ENCODE results near the gene TH.
"Not testable (repeated sequence)": the region's sequence is repeated elsewhere in the genome, so short reads cannot be mapped to it uniquely, and the experiment has no call there.

Gene TH

DNA sequence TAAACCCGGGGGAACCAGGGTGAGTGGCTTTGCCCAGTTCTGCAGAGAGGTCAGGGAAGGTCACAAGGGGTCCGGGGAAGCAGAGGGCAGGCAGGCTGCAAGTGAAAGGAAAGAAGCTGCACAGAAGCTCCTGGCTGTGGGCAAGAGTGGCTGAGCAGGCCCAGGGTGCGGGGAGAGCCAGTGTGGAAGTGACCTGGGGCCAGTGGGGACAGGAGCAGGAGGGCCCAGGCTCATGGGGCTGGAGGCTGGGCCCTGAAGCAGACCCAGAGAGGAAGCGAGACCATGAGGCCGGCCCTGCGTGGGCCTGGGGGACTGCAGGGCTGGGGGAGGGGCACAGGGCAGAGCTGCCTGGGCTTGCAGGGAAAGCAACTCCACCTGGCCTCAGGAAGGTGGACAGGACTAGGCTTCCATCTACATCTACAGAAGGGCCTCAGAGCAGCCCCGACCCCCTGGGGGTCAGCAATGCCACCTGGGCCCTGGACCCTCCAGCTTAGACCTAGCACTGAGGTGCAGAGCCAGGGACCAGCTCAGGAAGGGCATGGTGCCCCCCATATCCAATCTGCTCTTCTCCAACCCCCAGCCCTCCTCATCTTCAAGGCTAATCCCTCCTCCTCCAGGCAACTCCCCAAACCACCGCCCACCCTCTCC, 44.0 kb downstream of the TH start:
- no peaks in the 10 kb centered on the region for H3K9me3 ChIP-seq
- TF ChIP-seq, protein P1, sequence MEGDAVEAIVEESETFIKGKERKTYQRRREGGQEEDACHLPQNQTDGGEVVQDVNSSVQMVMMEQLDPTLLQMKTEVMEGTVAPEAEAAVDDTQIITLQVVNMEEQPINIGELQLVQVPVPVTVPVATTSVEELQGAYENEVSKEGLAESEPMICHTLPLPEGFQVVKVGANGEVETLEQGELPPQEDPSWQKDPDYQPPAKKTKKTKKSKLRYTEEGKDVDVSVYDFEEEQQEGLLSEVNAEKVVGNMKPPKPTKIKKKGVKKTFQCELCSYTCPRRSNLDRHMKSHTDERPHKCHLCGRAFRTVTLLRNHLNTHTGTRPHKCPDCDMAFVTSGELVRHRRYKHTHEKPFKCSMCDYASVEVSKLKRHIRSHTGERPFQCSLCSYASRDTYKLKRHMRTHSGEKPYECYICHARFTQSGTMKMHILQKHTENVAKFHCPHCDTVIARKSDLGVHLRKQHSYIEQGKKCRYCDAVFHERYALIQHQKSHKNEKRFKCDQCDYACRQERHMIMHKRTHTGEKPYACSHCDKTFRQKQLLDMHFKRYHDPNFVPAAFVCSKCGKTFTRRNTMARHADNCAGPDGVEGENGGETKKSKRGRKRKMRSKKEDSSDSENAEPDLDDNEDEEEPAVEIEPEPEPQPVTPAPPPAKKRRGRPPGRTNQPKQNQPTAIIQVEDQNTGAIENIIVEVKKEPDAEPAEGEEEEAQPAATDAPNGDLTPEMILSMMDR (IDR thresholded peaks at IDR 0.05; ENCODE audit: low read depth, low read length): no peak
- no peaks in the 10 kb centered on the region for H3K27me3 ChIP-seq
- H3K36me3 ChIP-seq: peaks cover 27% of the 10 kb centered on the region
- DNase-seq: no peak
- H3K4me1 ChIP-seq: peaks cover 22% of the 10 kb centered on the region
- H3K4me3 ChIP-seq (ENCODE audit: low read depth, low read length): no peak overlapping the region

DNA sequence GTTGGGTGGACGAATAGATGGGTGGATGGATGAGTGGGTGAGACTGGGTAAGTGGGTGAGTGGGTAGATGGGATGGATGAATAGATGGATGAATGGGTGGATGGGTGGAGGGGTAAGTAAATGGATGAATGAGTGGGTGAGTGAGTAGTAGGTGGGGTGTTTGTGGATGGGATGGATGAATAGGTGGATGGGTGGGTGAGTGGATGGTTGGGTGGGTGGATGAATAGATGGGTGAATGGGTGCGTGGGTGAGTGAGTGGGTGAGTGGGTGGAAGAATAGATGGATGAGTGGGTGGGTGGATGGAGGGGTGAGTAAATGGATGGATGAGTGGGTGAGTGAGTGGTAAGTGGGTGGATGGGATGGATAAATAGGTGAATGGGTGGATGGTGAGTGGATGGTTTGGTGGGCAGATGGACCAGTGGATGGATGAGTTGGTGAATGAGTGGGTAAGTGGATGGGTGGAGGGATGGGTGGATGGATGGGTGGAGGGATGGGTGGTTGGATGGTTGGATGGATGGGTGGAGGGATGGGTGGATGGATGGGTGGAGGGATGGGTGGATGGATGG, 45.0 kb downstream of the TH start:
- Histone ChIP-seq H3K4me1 (peaks cover 19% of the 10 kb centered on the region), H3K27me3 (no peaks in the 10 kb centered on the region), H3K9me3 (no peaks in the 10 kb centered on the region), H3K36me3 (peaks cover 19% of the 10 kb centered on the region), H3K4me3 (ENCODE audit: low read depth, low read length) (no peak overlapping the region)
- TF ChIP-seq, protein P1 (IDR thresholded peaks at IDR 0.05; ENCODE audit: low read depth, low read length): no peak
- DNase-seq: no peak

DNA sequence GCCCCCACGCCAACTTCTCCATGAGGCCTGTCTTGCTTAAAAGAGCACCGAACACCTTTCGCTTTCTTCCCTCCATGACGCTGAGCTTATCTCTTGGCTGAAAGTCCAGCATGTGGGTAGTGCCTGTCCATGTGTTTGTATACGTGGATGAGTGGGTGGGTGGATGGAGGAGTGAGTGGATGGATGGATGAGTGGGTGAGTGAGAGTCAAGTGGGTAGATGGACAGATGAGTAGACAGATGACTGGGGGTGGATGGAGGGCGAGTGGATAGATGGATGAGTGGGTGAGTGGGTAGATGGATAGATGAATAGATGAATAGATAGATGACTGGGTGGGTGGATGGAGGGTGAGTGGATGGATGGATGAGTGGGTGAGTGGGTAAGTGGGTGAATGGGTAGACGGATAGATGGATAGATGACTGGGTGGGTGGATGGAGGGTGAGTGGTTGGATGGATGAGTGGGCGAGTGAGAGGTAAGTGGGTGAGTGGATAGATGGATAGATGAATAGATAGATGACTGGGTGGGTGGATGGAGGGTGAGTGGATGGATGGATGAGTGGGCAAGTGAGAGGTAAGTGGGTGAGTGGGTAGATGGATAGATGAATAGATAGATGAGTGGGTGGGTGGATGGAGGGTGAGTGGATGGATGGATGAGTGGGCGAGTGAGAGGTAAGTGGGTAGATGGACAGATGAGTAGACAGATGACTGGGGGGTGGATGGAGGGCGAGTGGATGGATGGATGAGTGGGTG, 46.7 kb downstream of the TH start:
- not testable (repeated sequence) for H3K27me3 ChIP-seq; H3K4me3 ChIP-seq (ENCODE audit: low read depth, low read length)

DNA sequence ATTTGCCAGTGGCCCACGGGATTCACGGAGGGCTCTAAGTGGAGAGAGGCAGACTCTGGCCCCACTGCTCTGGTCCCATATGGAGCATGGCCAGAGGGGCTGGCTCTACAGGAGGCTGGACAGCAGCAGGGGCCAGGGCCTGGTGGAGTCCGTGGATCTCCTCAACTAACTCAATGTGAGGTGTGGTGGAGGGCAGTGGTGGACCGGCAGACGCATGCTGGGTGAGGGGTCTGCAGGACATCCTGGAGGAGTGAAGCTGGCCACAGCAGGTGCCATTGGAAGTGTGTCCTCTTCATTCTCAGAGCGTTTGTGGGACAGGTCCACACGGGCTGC, 48.0 kb downstream of the TH start:
- Histone ChIP-seq H3K4me3 (ENCODE audit: low read depth, low read length) (no peak overlapping the region), H3K9me3 (no peaks in the 10 kb centered on the region), H3K36me3 (no peaks in the 10 kb centered on the region), H3K4me1 (peaks cover 15% of the 10 kb centered on the region), H3K27me3 (no peaks in the 10 kb centered on the region)
- DNase-seq: no peak
- TF ChIP-seq, protein P1 (IDR thresholded peaks at IDR 0.05; ENCODE audit: low read depth, low read length): no peak

More for the DNA sequence above, 46.7 kb downstream of the TH start:
- not testable (repeated sequence) for H3K9me3 ChIP-seq, H3K36me3 ChIP-seq, DNase-seq
- H3K4me1 ChIP-seq: peaks cover 18% of the 10 kb centered on the region

DNA sequence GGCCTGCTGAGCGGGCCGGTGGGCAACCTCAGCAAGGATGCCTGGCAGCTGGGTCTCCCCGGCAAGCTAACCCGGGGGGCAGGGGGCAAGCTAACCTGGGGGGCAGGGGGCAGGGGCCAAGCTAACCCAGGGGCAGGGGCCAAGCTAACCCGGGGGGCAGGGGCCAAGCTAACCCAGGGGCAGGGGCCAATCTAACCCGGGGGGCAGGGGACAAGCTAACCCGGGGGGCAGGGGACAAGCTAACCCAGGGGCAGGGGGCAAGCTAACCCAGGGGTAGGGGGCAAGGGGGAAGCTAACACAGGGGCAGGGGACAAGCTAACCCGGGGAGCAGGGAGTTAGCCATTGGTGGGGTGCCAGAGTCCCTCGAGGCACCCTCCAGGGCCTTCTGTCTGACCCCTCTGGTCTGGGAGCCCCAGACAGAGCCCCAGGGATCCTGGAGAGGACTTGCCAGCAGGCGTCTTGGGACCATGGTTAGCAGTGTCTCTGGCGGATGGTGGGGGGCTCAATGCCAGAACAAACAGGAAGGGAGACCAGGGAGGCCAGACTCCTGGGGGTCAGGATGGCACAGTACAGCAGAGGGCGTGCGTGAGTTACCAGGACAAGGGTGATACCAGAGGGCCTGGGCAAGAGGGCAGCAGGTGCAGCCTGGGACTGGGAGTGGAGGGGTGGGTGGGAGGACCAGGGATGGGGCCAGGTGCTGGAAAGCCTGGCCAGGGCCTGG, 48.5 kb downstream of the TH start:
- no peaks in the 10 kb centered on the region for H3K9me3 ChIP-seq
- TF ChIP-seq, protein P1 (IDR thresholded peaks at IDR 0.05; ENCODE audit: low read depth, low read length): no peak
- H3K4me3 ChIP-seq (ENCODE audit: low read depth, low read length): no peak overlapping the region
- no peaks in the 10 kb centered on the region for H3K36me3 ChIP-seq
- no peaks in the 10 kb centered on the region for H3K27me3 ChIP-seq
- H3K4me1 ChIP-seq: peaks cover 11% of the 10 kb centered on the region
- DNase-seq: no peak

DNA sequence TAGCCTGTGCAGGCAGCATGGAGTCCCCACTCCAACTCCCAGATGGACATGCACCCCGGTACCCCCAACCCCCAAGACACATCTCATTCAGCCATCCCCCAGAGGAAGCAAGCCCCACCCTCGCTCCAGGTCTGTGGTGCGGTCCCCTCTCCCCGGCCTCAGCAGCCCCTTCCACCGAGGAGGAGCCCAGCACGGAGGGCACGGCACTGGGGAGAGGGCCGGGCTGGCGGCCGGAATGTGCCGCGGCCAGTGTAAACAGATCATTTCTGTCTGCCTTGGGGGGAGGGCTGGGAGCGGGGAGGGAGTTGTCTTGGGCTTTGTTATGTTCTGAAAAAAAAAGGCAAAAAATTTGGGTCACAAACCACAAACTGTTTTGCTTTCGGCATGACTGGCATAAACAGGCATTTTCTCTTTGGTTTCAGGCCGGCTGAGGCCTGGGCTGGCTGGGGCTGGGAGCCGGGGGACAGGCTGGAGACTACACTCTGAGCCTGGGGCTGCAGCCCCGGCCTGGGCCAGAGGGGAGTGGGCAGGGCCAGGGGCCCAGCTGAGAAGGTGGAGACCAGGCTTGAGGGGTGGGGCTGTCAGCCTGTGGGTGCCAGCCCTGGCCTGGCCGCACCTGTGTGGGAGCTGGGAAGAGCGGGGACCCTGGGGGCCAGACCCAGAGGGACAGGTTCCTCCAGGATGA, 49.3 kb downstream of the TH start:
- no peaks in the 10 kb centered on the region for H3K27me3 ChIP-seq
- no peaks in the 10 kb centered on the region for H3K36me3 ChIP-seq
- TF ChIP-seq, protein P1 (IDR thresholded peaks at IDR 0.05; ENCODE audit: low read depth, low read length): no peak
- H3K4me1 ChIP-seq: peaks cover 6% of the 10 kb centered on the region; the same call in 1 of the 2 replicates
- DNase-seq: no peak
- H3K9me3 ChIP-seq: no peaks in the 10 kb centered on the region
- H3K4me3 ChIP-seq (ENCODE audit: low read depth, low read length): no peak overlapping the region
